NCI-H82 (cell line): ENCODE results near the gene PIERCE2.
"Not testable (repeated sequence)": the region's sequence is repeated elsewhere in the genome, so short reads cannot be mapped to it uniquely, and the experiment has no call there.

Experiments used
- DNase-seq: peaks from one replicate; lab custom pipeline; 2025; lab: John Stamatoyannopoulos, UW

PIERCE2 gene

GRCh38 chr15:55408012-55408928, at the start of gene PIERCE2, which contains the start of gene CCPG1:
TSS of gene PIERCE2 (plus strand) at chr15:55408495. CDS start at chr15:55408769, 274 bp downstream.
TSS of gene CCPG1 (minus strand) at chr15:55408359. CDS start at chr15:55389424, 18,935 bp downstream.
- DNase-seq: peak; percentile 97

GRCh38 chr15:55360256-55360655, 48.0 kb upstream of the PIERCE2 start:
- DNase-seq: no peak

- DNase-seq: no peak
Observed at GRCh38 chr15:55361048-55361447, 47.2 kb upstream of the PIERCE2 start.

- DNase-seq: no peak
Observed at GRCh38 chr15:55362641-55363040, 45.7 kb upstream of the PIERCE2 start.

GRCh38 chr15:55366981-55367380, 41.3 kb upstream of the PIERCE2 start:
- no peak for DNase-seq

GRCh38 chr15:55372701-55373440, 35.4 kb upstream of the PIERCE2 start:
- DNase-seq: no peak

GRCh38 chr15:55379095-55379494, 29.2 kb upstream of the PIERCE2 start:
- DNase-seq: no peak

- DNase-seq: no peak
Observed at GRCh38 chr15:55381595-55381994, 26.7 kb upstream of the PIERCE2 start.

GRCh38 chr15:55383687-55384086, 24.6 kb upstream of the PIERCE2 start:
- no peak for DNase-seq

- no peak for DNase-seq
Observed at GRCh38 chr15:55387027-55387426, 21.3 kb upstream of the PIERCE2 start.

- DNase-seq: no peak
Observed at GRCh38 chr15:55389264-55389607, 19.1 kb upstream of the PIERCE2 start.

GRCh38 chr15:55394694-55395093, 13.6 kb upstream of the PIERCE2 start:
- DNase-seq: no peak

- DNase-seq: no peak
Observed at GRCh38 chr15:55398243-55398642, 10.1 kb upstream of the PIERCE2 start.

GRCh38 chr15:55400050-55400449, 8.2 kb upstream of the PIERCE2 start:
- DNase-seq: not testable (repeated sequence)

GRCh38 chr15:55401786-55402246, 6.5 kb upstream of the PIERCE2 start:
- DNase-seq: peak; percentile 70

GRCh38 chr15:55402707-55403106, 5.6 kb upstream of the PIERCE2 start:
- no peak for DNase-seq

- no peak for DNase-seq
Observed at GRCh38 chr15:55403531-55403930, 4.8 kb upstream of the PIERCE2 start.

GRCh38 chr15:55407498-55408011, 740 bp upstream of the PIERCE2 start:
- peak; percentile 72 for DNase-seq

GRCh38 chr15:55408976-55409375, 681 bp downstream of the PIERCE2 start:
- DNase-seq: not testable (repeated sequence)

- DNase-seq: not testable (repeated sequence)
Observed at GRCh38 chr15:55417678-55418077, 9.4 kb downstream of the PIERCE2 start.

GRCh38 chr15:55420171-55420866, 12.0 kb downstream of the PIERCE2 start:
- DNase-seq: peak; percentile 14

GRCh38 chr15:55422089-55422488, 13.8 kb downstream of the PIERCE2 start:
- no peak for DNase-seq
